ENCODE results near the gene PAPOLB. TPM values are rescaled to one million over a fixed set of nuclear protein-coding genes. Genes with fewer than 3 reads are reported as not detected.

The PAPOLB gene
- total RNA-seq, 1 experiment from 2014 or later = not detected

- DNase-seq (ENCODE audit: low spot score) = no peak
These were observed 16.8 kb upstream of the PAPOLB start for GRCh38 chr7:4878336-4879335.

- DNase-seq (ENCODE audit: low spot score) = no peak
These were observed 14.8 kb upstream of the PAPOLB start for GRCh38 chr7:4876586-4876985.

- no peak for DNase-seq (ENCODE audit: low spot score)
These were observed 13.6 kb upstream of the PAPOLB start for GRCh38 chr7:4875391-4875790.

- no peak for DNase-seq (ENCODE audit: low spot score)
These were observed 11.5 kb upstream of the PAPOLB start for GRCh38 chr7:4873071-4873944.

GRCh38 chr7:4871930-4872675, 10.3 kb upstream of the PAPOLB start:
- DNase-seq (ENCODE audit: low spot score) = no peak

- no peak for DNase-seq (ENCODE audit: low spot score)
These were observed 9.3 kb upstream of the PAPOLB start for GRCh38 chr7:4871056-4871680.

- no peak for DNase-seq (ENCODE audit: low spot score)
These were observed 6.7 kb upstream of the PAPOLB start for GRCh38 chr7:4868493-4868892.

GRCh38 chr7:4866528-4867496, 5.0 kb upstream of the PAPOLB start:
- no peak for DNase-seq (ENCODE audit: low spot score)

- DNase-seq (ENCODE audit: low spot score) = no peak
These were observed 326 bp upstream of the PAPOLB start for GRCh38 chr7:4862156-4862555.

- DNase-seq (ENCODE audit: low spot score) = no peak
These were observed 603 bp downstream of the PAPOLB start for GRCh38 chr7:4861227-4861626.

GRCh38 chr7:4857189-4857588, 4.6 kb downstream of the PAPOLB start:
- DNase-seq (ENCODE audit: low spot score) = no peak

- no peak for DNase-seq (ENCODE audit: low spot score)
These were observed 5.3 kb downstream of the PAPOLB start for GRCh38 chr7:4856336-4857057.

- DNase-seq (ENCODE audit: low spot score) = no peak
These were observed 6.9 kb downstream of the PAPOLB start for GRCh38 chr7:4854916-4855315.

GRCh38 chr7:4851459-4852422, 10.1 kb downstream of the PAPOLB start:
- peak; percentile 25 for DNase-seq (ENCODE audit: low spot score)

GRCh38 chr7:4850262-4850795, 11.5 kb downstream of the PAPOLB start:
- DNase-seq (ENCODE audit: low spot score) = no peak

GRCh38 chr7:4849390-4849789, 12.4 kb downstream of the PAPOLB start:
- DNase-seq (ENCODE audit: low spot score) = peak; percentile 68

- DNase-seq (ENCODE audit: low spot score) = no peak
These were observed 16.1 kb downstream of the PAPOLB start for GRCh38 chr7:4845740-4846142.

Data from HT-29 (cell line).